ENCODE measurements around the gene PASD1.

Gene PASD1, protein sequence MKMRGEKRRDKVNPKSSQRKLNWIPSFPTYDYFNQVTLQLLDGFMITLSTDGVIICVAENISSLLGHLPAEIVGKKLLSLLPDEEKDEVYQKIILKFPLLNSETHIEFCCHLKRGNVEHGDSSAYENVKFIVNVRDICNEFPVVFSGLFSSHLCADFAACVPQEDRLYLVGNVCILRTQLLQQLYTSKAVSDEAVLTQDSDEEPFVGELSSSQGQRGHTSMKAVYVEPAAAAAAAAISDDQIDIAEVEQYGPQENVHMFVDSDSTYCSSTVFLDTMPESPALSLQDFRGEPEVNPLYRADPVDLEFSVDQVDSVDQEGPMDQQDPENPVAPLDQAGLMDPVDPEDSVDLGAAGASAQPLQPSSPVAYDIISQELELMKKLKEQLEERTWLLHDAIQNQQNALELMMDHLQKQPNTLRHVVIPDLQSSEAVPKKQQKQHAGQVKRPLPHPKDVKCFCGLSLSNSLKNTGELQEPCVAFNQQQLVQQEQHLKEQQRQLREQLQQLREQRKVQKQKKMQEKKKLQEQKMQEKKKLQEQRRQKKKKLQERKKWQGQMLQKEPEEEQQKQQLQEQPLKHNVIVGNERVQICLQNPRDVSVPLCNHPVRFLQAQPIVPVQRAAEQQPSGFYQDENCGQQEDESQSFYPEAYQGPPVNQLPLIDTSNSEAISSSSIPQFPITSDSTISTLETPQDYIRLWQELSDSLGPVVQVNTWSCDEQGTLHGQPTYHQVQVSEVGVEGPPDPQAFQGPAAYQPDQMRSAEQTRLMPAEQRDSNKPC

DNA sequence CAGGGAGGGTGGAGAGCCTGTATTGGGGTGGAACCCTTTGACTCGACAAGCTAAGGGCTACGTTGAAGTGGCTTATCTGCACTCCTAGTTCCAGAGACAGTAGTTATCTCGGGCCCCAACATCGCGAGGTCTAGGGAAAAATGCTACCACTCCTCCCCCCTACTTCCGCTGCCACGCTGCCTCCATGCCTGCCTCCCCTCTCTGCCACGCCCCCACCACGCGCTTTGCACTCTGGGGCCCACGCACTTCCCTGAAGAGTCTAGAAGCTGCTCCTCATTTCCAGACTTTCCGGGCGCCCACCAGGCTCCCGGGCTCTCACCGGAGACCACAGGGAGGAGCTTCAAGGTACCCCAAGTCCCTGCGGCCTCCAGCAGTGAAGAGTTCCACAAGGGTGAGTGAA, at the start of gene PASD1:
PASD1 (plus strand) TSS at position 227 of the 400 bp plus-strand sequence. CDS start 37,879 bp downstream, outside the sequence.
- H3K36me3 ChIP-seq (ENCODE audit: insufficient read depth, low read length), result no peaks in the 10 kb centered on the region
- H3K4me2 ChIP-seq (ENCODE audit: insufficient read depth, low read length), result no peak within 1 kb of the TSS
- TF ChIP-seq EZH2 (IDR thresholded peaks at IDR 0.05; ENCODE audit: borderline replicate concordance, low read depth, low read length, severe bottlenecking), result no peak
- TF ChIP-seq, protein P1, sequence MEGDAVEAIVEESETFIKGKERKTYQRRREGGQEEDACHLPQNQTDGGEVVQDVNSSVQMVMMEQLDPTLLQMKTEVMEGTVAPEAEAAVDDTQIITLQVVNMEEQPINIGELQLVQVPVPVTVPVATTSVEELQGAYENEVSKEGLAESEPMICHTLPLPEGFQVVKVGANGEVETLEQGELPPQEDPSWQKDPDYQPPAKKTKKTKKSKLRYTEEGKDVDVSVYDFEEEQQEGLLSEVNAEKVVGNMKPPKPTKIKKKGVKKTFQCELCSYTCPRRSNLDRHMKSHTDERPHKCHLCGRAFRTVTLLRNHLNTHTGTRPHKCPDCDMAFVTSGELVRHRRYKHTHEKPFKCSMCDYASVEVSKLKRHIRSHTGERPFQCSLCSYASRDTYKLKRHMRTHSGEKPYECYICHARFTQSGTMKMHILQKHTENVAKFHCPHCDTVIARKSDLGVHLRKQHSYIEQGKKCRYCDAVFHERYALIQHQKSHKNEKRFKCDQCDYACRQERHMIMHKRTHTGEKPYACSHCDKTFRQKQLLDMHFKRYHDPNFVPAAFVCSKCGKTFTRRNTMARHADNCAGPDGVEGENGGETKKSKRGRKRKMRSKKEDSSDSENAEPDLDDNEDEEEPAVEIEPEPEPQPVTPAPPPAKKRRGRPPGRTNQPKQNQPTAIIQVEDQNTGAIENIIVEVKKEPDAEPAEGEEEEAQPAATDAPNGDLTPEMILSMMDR (IDR thresholded peaks at IDR 0.05; ENCODE audit: borderline replicate concordance, extremely low read depth, low read length, poor library complexity, severe bottlenecking), result no peak
- H3K4me3 ChIP-seq (ENCODE audit: low read depth in 1 of 2, low read length in 2 of 2), result no peak within 1 kb of the TSS
- H3K79me2 ChIP-seq (ENCODE audit: insufficient read depth, low read length), result no peaks in the 10 kb centered on the region
- no peaks in the 10 kb centered on the region for H4K20me1 ChIP-seq (ENCODE audit: insufficient read depth, low read length)
- ATAC-seq (ENCODE audit: insufficient read depth, low read depth) (no peak), DNase-seq (no peak)
- H3K27me3 ChIP-seq (ENCODE audit: insufficient read depth, low read length, poor library complexity), result no peaks in the 10 kb centered on the region
- no peaks in the 10 kb centered on the region for H3K4me1 ChIP-seq (ENCODE audit: insufficient read depth, low read length)
- no peak within 1 kb of the TSS for H2AFZ ChIP-seq (ENCODE audit: low read depth, low read length)
- no peak within 1 kb of the TSS for H3K9ac ChIP-seq (ENCODE audit: low read depth, low read length)
- H3K9me3 ChIP-seq (ENCODE audit: insufficient read depth, low read length, severe bottlenecking), result no peaks in the 10 kb centered on the region
- no peak within 1 kb of the TSS for H3K27ac ChIP-seq (ENCODE audit: low read length)

DNA sequence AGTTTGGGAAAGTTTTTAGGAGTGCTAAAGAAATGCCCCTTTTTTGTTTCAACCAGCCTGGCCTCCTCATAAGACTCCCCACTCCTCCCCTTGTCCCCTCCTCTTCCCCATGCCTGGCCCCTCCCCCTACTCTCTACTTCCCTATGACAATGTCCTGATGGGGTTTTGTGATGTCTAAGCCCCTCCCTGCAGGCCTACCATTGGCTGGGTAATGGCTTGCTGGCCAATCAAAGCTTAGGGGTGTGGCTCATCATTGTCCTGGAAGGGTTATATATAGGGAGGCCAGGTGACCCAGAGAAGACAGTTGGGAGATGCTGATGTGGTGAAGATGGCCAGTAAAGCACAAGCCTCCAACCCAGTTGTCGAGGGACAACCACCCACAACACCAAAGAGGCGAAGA, 48.2 kb upstream of the PASD1 start:
- H2AFZ ChIP-seq (ENCODE audit: low read depth, low read length), result no peak overlapping the region
- TF ChIP-seq, protein P1 (IDR thresholded peaks at IDR 0.05; ENCODE audit: borderline replicate concordance, extremely low read depth, low read length, poor library complexity, severe bottlenecking), result no peak
- TF ChIP-seq EZH2 (IDR thresholded peaks at IDR 0.05; ENCODE audit: borderline replicate concordance, low read depth, low read length, severe bottlenecking), result no peak
- H3K9ac ChIP-seq (ENCODE audit: low read depth, low read length), result no peak overlapping the region
- H4K20me1 ChIP-seq (ENCODE audit: insufficient read depth, low read length), result no peaks in the 10 kb centered on the region
- DNase-seq (no peak), ATAC-seq (ENCODE audit: insufficient read depth, low read depth) (no peak)
- no peak overlapping the region for H3K4me3 ChIP-seq (ENCODE audit: low read depth in 1 of 2, low read length in 2 of 2)
- H3K36me3 ChIP-seq (ENCODE audit: insufficient read depth, low read length), result no peaks in the 10 kb centered on the region
- H3K27ac ChIP-seq (ENCODE audit: low read length), result no peak overlapping the region
- no peaks in the 10 kb centered on the region for H3K4me1 ChIP-seq (ENCODE audit: insufficient read depth, low read length)
- no peak overlapping the region for H3K4me2 ChIP-seq (ENCODE audit: insufficient read depth, low read length)
- no peaks in the 10 kb centered on the region for H3K9me3 ChIP-seq (ENCODE audit: insufficient read depth, low read length, severe bottlenecking)
- H3K79me2 ChIP-seq (ENCODE audit: insufficient read depth, low read length), result no peaks in the 10 kb centered on the region
- H3K27me3 ChIP-seq (ENCODE audit: insufficient read depth, low read length, poor library complexity), result no peaks in the 10 kb centered on the region

- no peak overlapping the region for H3K27ac ChIP-seq (ENCODE audit: low read length)
- H3K4me3 ChIP-seq (ENCODE audit: low read depth in 1 of 2, low read length in 2 of 2), result no peak overlapping the region
- H4K20me1 ChIP-seq (ENCODE audit: insufficient read depth, low read length), result no peaks in the 10 kb centered on the region
- no peaks in the 10 kb centered on the region for H3K27me3 ChIP-seq (ENCODE audit: insufficient read depth, low read length, poor library complexity)
- no peaks in the 10 kb centered on the region for H3K79me2 ChIP-seq (ENCODE audit: insufficient read depth, low read length)
- TF ChIP-seq EZH2 (IDR thresholded peaks at IDR 0.05; ENCODE audit: borderline replicate concordance, low read depth, low read length, severe bottlenecking), result no peak
- TF ChIP-seq, protein P1 (IDR thresholded peaks at IDR 0.05; ENCODE audit: borderline replicate concordance, extremely low read depth, low read length, poor library complexity, severe bottlenecking), result no peak
- no peaks in the 10 kb centered on the region for H3K9me3 ChIP-seq (ENCODE audit: insufficient read depth, low read length, severe bottlenecking)
- ATAC-seq (ENCODE audit: insufficient read depth, low read depth) (no peak), DNase-seq (no peak)
- H2AFZ ChIP-seq (ENCODE audit: low read depth, low read length), result no peak overlapping the region
- no peaks in the 10 kb centered on the region for H3K4me1 ChIP-seq (ENCODE audit: insufficient read depth, low read length)
- no peaks in the 10 kb centered on the region for H3K36me3 ChIP-seq (ENCODE audit: insufficient read depth, low read length)
- H3K4me2 ChIP-seq (ENCODE audit: insufficient read depth, low read length), result no peak overlapping the region
- no peak overlapping the region for H3K9ac ChIP-seq (ENCODE audit: low read depth, low read length)
These were observed 46.8 kb upstream of the PASD1 start for GRCh38 chrX:151516538-151517187.
